Dedifferentiated amniotic fluid mesenchymal stem cell (primary cell): ENCODE data around the gene SAP30BP.

Experiments used
- DNase-seq: peaks from one replicate; pipeline ENCODE4 v3.0.0-alpha.2; 2016; ENCODE audit errors: extremely low spot score

The SAP30BP gene

DNA sequence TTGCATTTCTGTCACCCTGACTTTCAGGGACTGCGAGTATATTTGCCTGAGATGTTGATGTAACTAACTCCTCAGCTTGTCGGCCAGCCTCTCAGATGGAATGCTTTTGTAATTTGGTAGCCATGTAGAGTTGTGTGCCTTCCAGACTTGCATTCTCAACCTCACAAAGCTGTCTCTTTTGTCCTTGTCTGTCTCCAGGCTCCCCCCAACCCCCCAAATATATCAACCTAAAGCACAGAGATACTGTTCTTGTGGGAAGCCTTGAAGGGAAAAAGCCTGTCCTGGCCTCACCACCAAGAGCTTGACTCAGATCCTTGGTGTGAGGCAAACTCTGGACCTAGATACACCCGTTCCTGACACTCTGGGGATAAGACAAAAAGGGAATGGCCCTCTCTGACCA lies 18.4 kb downstream of the SAP30BP start:
- peak; percentile 40 for DNase-seq

DNA sequence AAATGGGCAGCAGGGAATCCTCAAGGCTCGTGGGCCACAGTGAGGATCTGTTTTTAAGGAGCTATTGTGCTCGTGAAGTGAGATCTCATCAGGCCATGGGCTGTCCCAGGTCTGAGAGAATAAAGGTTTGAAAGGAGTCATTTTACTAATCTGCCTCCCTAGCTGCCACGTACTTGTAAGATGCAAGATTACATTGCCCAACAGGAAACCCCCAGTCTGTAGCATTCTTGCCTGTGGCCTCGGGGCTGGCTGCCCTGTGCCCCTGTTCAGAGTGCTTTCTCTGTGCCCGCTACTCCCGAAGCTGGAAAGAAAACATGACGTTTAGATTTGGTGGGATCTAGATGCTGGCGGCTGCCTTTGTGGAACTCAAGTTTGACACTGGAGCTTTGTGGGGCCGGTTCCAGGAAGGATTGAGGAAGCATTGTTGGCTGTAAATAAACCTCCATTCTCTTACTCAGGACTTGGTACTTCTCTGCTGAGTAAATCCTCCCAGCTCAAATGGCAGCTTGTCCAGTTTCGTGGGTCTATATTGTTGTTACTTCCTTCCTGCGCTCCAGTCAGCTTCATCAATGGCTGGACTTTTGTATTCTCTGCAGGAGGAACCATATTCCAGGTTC lies 21.2 kb downstream of the SAP30BP start:
- DNase-seq = peak; percentile 36

DNA sequence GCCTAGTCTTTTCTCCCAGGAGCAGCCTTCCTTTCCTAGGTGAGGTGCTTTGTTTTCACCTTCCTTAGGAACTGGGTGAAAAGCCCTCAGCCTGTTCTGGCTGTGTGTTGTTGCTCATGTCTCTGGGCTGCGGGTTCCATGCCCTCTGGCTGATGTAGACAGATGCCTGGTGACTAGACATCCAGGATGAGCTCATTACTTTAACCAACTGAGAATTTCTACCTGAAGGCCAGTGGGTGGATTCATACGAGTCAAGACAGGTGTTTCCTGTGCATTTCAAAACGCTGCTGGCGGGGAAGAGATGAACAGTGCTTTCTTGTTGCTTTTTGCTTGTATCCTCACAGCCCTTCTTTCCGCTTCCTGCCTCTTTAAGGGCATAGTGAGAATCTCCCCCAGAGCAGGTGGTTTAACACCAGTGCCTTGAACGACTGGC lies 22.3 kb downstream of the SAP30BP start:
- no peak for DNase-seq

DNA sequence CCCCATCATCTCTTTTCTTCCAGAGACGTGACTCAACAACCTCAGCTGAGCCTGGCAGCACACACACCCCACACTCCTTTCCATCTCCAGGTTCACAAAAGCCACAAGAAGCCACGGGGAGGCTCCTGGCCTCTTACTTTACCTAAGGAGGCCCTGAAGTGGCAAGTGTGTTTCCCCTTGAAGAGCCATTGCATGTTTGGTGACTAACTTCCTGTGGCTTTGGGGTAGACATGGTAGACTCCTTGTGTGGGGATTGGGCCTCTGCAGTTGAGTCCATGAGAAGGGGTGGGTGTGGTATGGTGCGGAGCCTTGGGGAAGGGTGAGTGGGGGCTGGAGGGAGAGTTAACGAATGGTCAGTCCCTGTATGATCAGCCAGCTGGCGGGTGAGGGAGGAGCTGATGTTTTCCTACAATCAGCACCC lies 24.2 kb downstream of the SAP30BP start:
- DNase-seq = no peak

DNA sequence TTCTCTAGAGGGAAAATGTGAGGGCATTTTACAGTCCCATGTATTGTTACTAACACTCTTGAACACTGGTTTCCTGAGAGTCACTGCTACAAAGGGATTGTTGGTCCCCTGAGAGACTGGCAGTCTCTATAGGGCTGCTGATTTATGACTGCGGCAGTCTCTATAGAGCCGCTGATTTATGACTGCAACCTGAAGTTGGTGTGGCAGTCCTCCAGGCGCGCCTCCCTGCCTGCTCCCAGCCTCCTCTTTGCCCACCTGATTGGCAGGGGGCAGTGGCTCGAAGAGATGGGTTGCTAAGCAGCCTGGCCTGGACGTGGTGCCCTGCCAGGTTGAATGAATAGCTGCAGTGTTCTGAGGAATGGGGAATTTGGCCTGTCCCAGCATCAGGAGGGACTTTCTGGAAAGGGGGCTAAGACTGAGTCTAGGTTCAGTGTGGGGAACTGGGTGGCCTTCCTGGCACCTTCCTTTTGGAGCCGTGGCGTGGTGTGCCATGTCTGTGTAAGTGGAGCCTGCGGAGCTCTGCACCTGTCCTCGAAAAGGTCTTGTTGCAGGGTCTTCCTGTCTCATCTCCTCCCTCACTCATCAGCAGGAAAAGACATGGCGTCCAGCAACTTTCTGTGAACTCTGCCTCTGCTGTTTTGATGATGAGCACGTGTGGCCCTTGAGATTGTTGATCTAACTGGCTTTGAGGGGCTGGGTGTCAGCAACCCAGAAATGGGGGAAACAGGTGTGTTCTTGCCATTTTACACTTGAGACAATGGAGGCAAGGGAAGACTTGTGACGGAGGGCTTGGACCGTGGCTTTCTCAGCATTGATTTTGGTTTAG lies 24.9 kb downstream of the SAP30BP start:
- no peak for DNase-seq

DNA sequence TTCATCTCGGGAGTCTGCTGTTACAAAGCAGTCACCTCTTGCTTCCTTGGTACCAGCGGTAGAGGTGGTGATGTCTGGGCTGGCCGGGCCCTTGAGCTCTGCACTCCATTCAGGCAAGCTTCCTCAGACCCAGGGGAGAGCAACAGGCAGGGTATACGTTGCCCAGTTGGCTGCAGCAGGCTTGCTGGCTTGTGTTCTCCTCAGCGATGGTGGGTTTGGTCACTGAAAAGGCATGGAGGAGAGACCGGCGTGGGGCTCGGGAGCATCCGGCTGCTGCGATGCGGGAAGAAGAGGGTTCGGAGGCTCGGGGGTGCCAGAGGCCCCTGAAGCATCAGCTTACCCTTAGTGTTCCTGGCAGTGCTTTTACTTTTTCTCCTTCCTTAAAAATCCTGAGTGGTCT lies 25.8 kb downstream of the SAP30BP start:
- DNase-seq = no peak

DNA sequence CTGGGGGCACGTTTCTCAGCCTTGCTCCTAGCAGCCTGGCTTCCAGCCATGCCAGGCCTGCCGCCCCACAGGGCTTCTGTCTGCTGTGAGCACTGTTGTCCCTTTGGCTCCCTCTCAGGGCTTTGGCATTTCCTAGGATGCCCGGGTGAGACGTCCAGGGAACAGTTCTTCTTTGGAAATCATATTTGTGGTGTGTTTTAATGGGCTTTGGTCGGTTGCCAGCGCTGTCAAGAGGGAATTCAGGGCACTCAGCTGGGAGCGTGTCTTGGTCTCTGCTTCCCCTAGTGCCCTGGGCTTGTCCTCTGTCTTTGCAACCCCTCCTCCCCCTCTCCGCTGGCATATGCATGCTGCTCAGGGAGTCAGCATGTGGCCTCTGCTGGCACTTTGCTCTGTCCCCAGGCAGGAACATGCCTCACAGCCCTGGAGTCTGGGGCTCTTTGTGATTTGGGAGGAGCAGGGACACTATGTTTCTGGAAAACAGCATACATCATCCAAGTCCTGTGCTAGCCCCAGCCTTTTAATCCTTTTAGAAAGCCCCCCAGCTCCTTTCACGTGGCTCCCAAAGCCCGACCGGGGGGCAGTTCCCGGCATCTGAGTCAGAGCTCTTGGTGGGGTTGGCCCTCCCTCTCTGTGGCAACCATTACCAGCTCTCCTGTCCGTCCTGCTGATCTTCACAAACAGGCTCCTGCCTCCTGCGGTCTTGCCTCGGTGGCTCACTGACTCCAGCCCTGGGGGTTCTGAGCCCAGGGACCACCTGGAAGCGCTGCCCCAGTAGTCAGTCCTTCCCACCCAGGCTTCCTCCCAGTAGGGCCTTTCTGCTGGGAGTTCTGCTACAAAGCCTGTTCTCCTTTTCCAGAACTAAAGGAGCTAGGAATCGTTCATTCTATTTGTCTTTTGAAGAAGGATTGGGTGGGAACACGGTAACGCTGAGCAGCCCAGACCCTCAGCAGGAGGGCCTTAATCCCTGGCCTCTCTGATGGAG lies 26.7 kb downstream of the SAP30BP start:
- DNase-seq = peak; percentile 91

DNA sequence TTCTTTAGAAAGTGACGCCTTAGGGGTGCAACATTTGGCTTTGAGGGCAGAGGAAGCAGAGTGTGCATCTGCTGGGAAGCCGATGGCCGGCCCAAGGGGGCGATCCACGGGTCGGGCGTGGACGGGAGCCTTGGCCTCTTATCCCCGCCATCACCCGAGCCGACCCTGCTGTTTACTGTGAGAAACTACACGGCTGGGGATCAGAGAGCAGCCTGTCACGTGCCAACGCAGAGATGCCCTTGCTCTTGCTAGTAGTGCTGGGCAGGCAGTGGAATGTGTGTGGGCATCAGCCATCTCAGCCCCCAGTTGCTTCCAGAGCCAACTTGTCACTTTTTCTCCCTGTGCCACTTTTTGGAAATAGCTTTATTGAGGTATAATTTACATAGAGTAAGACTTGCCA lies 27.4 kb downstream of the SAP30BP start:
- no peak for DNase-seq

DNA sequence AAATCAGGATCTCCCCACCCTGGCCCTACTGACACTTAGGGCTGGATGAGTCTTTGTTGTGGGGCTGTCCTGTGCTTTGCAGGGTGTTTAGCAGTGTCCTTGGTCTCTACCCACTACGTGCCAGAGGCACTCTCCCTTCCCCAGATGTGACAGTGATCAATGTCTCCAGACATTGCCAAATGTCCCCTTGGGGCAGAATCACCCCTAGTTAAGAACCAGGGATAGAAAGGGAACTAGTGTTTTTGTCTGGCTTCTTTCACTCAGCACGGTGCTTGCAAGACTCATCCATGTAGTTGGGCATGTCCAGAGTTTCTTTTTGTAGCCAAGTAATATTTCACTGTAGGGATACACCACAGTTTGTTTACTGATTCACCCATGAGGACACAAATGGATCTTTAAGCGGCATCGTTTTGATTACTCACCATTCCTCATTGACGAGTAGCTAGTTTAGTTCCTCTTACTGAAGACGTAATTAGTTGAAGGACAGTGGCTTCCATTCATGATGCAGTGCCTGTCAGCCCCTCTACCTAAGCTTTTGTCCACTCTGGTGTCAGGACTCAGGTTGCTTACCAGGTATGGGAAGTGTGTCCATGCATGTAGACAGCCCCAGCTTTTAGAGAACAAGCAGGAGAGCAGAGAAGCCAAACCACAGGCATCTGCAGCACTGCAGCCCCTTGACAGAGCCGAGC lies 28.1 kb downstream of the SAP30BP start:
- no peak for DNase-seq

DNA sequence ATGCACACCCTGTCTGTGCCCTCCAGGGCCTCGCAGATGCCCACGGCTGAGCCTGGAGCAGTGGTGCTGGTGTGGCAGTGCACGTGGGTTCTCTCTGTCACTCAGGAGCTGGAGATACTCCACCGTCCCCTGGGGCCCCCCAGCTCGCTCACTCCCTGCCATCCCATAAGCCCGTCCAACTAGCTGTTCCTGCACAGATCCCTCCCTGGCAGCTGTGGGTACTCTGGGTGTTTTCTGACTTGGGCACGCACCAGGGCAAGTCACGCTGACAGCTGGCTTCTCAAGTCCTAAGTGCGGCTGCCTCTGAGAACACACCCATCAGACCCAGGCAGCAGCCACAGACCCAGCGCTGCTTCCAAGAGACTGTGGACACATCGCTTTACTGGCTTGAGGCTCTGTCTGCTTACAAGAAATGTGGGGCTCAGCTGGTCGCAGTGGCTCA lies 28.7 kb downstream of the SAP30BP start:
- DNase-seq = no peak

DNA sequence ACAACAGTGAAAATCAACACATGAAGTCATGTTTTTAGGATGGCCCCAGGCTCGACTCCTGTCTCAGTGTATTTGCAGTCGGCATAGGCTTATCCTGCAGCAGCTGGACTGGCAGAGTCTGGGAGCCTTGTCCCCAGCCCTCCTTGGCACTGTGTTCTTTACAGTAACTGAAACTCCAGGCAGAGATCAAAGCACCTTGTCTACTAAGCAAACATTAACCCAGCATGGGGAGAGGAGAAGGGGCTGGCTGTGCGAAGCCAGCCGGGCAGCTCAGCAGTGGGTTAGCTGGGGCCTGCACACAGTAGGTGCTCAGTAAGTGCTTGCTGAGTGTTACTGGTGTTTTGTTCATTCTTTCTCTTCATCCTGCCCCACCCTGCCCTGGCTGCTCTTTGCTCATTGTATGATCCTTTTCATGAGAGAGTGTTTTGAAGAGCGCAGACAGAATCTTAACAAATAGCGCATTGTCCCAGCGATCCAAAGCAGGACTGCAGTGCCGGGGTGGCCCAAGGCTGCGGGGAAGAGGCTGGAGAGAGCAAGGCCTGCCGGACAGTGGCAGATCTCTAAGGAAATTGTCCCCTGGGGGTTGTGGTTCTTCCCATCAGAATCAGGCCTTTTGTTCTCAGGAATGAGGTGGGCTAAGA lies 30.6 kb downstream of the SAP30BP start:
- DNase-seq = no peak

DNA sequence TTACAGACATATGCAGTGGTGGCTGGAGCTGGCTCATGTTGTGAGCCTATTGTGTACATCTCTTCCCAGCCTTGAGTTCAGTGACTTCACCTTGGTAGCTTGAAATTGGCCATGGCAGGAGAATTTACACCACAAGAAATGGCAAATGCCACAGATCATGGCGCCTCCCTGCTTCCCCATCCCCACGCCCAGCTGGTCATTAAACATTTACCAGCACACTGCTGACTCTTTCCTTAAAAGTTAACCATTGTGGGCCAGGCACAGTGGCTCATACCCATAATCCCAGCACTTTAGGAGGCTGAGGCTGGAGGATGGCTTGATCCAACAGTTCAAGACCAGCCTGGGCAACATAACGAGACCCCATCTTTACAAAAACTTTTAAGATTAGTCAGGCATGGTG lies 31.5 kb downstream of the SAP30BP start:
- DNase-seq = no peak

DNA sequence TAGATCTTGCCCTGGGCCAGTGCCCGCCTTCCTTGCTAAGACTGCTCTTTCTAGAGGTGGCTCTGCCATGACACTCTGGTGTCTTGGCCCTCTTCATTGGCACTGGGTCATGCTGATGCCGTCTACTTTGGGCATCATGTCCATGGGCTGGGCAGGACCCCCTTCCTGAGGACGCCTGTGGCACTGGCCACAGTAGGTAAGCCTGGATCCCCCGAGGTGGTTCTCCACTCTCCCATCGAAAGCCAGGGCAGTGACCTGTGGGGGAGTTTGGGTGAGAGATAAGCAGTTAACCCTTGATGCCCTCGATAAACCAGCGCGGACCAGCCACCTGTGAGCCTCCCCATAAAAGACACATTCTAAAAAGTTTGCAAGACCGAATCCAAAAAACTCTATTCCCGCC lies 34.1 kb downstream of the SAP30BP start:
- no peak for DNase-seq

DNA sequence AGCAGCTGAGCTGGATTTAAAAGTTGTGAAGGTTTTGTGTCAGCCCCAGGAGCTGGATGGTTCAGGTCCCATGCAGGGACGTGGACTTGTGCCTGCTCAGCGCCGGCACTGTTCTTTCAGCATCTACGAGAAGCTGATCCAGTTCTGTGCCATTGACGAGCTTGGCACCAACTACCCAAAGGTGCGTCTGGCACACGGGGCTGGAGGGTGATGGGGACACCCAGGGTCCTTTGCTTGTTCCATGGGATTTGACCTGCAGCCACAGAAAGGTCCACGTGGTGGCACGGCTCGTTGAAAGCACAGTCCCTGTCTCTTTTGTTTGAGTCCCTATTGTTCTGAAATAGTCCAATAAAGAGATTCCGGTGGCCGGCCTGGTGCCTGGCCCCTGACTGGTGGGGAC lies 36.1 kb downstream of the SAP30BP start:
- no peak for DNase-seq

DNA sequence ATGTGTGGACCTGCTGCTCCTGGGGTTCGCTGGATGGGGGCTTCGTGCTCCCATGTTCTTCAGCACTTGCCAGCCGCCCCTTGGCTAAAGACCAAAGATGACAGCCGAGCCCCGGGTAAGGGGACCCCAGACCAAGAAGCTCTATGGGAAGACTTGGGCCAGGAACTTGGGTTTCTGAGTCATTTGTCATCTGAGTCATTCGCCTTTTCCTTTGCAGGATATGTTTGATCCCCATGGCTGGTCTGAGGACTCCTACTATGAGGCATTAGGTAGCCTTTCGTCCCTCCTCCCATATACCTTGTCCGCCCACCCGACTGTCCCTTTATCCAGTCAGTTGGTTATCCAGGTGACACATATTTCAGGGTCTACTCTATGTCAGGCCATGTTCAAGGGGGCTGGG lies 36.5 kb downstream of the SAP30BP start:
- DNase-seq = no peak

DNA sequence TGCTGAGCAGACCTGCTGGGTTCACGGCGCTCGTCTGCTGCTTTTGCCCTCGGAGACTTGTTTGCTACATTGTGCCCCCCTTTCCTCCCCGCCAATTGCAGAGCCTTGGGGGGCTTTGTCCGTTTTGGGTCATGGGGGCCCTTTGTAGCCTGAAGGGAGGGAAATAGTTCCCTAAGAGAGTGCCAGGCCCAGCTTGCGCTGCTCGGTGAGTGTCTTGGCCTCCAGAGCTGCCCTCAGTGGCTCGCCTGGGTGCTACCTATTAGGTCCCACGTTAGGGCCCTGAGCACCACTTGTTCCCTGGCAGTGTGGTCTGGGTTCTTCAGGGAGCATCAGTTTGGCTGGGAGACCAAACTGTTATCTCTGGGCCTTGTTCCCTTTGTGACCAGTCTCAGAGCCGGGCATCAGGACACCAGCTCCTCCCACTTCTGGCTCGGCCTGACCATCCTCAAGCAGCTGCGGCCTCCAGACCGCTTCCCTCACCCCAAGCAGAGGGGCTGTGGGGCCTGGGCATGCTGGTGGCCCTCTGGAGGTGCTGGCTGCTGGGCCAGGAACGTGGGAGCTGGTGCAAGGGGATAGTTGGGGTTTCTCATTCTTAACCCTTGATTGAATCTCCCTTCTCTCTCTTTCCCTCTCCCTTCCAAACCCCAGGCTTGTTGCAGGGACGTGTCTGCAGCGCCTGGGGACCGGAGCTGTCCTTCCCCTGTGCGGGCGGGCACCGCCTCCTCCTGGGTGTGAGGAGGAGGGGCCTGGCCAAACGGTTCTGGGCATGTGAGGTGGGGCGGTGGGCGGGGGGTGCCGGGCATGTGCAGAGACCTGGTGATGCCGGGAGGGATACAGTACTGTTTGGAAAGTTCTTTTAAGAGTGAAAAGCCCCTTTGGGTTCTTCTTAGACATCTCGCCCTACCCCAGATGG lies 38.1 kb downstream of the SAP30BP start:
- no peak for DNase-seq

DNA sequence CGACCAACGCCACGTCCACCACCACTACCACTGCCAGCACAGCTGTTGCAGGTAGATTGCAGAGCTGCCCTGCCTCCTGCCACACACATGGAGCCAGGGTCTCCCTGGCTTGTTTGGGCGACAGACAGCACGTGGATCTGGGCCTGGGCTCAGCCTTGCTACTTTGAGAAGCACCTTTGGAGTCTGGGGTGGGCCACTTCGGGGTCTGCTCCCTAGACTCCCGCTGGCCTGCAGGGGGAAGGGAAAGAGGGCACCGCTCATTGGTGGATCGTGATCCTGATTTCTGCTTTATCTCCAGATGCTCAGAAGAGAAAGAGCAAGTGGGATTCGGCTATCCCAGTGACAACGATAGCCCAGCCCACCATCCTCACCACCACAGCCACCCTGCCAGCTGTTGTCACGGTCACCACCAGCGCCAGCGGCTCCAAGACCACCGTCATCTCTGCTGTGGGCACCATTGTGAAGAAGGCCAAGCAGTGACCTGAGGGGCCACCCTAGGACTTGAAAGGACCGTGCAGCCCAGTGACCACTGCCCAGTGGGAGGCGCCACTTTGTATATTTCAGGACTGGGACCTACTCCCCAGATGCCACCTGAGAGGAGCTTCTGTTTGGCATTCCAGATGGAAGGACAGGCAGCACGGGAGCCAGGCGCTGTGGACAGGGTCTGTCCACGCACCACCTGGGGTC lies 39.0 kb downstream of the SAP30BP start:
- no peak for DNase-seq

DNA sequence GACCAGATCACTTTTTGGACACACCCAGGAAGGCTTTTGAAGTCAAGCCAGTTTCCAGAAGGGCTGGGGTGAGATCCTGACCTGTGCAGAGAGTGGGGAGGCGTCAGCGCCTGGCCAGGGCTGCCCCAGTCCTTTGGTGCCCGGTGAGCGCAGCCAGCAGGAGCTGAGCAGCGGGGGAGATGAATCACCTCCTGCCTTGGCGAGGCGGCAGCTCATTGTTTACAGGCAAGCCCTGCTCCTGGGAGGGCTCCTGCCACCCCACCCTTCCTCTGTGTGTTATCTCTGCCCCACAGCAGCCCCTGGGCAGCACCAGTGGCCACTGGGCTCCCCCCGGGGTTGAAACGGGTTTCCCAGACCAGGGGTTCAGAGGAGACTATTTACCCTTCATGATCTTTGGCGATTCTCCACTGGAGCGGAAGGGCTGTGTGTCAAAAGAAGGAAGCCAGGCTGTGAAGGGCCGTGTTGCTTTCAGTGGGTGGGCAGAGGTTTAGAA lies 40.0 kb downstream of the SAP30BP start:
- no peak for DNase-seq

DNA sequence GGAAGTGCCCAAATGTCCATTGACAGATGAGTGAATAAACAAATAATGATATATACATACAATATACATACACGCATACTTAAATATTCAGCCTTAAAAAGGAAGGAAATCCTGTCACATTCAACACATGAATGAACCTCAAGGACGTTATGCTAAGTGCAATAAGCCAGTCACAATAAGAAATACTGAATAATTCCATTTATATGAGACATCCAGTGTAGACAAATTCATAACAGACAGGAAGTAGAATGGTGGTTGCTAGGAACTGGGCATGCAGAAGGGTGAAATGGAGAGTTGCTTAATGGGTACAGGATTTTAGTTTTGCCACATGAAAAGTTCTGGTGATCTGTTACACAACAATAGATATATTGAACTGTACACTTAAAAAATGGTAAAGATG lies 45.3 kb downstream of the SAP30BP start:
- DNase-seq = no peak
